Myometrial cell (primary cell): ENCODE measurements around the gene MARCHF5. TPM values are rescaled to one million over a fixed set of nuclear protein-coding genes. Genes with fewer than 3 reads are reported as not detected.

Experiments
- total RNA-seq: library from RNA; depleted of rRNA; stranded (reverse); fragments of >200 nt; gene quantifications from 2 replicates; pipeline ENCODE4 v1.2.3, GENCODE V29; 2015

MARCHF5 gene
- total RNA-seq, result 7.8 and 9.8 TPM in 2 replicates

GRCh38 chr10:92290837-92291615 lies at the start of gene MARCHF5, which contains the start of gene CPEB3:
TSS of gene MARCHF5 (plus strand) at chr10:92291167. CDS start at chr10:92291495, 328 bp downstream.
TSS of gene CPEB3 (minus strand) at chr10:92291078. CDS start at chr10:92240350, 50,728 bp downstream.

Other genes with a start within 250 kb of the MARCHF5 start
- 0.29 and 0.53 TPM in 2 replicates for gene CPEB3, start 89 bp upstream of the MARCHF5 start, total RNA-seq